HG03159 (cell line): ENCODE data around the gene OGFR.

ENCODE experiments used
- ATAC-seq: cut with Tn5 transposase; IDR thresholded peaks from one replicate; pipeline ENCODE4 v1.9.1; 2021; ENCODE audit warnings: mild to moderate bottlenecking, moderate library complexity; ENCODE audit not compliant: unreplicated experiment

Gene OGFR

DNA sequence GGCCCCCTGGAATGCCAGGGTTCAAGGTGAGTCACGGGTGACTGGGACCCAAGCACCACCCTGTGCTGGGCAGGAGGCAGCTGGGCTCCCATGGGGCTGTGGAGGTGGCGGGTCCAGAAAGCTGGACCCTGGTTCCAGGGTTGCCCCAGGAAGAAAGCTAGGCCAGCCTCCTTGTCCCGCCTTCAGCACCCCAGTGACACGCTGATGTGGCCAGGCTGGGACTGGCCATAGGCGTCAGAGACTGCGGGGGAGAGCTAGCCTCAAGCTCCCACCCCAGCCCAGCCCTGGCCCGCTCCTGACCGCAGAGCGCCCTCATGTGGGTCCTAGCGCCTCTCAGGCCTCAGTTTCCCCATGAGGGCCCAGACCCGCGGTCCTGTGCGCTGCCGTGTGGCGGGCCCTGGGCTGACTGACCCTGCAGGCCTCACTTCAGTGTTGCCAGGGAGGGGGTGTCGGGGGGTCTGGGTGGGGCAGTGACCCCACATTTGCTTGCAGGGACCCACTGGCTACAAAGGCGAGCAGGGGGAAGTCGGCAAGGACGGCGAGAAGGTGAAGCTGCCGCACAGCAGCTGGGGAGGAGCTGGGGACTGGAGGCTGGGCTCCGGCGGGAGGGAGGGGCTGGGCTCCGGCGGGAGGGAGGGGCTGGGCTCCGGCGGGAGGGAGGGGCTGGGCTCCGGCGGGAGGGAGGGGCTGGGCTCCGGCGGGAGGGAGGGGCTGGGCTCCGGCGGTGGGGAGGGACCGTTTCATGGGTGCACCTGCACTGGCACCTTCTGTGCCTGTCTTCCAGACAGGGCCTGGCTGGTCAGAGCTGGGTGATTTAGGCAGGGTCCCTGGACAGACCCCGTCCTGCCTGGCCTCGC lies 20.1 kb downstream of the OGFR start:
- no peak for ATAC-seq

DNA sequence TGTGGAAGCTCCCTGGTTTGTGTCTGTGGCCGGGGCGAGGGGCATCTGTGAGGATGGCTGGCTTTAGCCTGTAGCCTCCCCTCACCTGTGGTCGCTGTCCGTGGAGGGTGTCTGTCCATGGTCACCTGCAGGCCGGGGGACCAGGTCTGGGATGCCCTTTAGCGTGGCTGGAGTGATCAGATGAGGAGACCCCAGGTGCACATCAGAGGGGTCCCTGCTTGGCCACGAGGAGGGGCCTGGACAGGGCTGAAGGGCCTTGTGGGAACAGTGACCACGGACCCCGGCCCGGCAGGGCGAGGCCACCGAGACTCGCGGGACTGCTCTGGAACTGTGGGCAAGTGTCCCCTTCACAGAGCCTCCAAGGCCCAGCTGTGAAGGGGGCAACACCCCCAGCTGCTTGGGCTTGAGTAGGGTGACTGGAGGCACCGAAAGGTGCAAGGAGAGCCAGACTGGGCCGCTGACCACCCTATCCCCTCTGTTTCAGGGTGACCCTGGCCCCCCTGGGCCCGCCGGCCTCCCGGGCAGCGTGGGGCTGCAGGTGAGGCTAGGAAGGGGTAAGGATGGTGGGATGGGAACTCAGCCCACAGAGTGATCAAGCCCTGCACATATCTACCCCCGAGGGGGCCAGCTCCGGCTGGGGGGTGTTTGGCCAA lies 20.8 kb downstream of the OGFR start:
- ATAC-seq = no peak

DNA sequence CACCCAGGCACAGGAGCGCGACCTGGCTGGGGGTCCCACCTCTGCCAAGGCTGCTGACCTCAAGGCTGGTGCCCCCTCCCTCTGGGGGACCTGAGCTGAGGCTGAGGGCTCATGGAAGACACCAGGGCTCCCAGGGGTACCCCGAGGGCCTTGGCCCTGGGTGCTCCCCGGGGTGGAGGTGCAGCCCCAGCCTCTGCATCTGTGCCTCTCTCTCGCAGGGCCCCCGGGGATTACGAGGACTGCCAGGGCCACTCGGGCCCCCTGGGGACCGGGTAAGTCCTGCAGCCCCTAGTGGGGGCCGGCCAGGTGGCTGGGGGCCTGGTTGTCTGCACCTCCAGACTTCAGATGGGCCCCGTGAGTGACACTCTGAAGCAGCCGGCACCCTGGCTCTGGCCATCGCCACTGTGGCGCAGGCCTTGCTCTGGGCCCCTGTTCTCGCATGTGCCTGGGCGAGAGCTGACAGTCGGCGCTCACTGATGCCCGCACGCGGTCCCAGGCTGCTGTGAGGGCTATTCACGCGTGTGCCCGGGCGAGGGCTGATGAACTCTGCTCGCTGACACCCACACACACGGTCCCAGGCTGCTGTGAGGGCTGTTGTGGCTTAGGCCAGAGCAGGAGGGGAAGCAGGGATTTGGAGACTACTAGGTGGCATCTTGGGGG lies 21.5 kb downstream of the OGFR start:
- ATAC-seq = no peak

DNA sequence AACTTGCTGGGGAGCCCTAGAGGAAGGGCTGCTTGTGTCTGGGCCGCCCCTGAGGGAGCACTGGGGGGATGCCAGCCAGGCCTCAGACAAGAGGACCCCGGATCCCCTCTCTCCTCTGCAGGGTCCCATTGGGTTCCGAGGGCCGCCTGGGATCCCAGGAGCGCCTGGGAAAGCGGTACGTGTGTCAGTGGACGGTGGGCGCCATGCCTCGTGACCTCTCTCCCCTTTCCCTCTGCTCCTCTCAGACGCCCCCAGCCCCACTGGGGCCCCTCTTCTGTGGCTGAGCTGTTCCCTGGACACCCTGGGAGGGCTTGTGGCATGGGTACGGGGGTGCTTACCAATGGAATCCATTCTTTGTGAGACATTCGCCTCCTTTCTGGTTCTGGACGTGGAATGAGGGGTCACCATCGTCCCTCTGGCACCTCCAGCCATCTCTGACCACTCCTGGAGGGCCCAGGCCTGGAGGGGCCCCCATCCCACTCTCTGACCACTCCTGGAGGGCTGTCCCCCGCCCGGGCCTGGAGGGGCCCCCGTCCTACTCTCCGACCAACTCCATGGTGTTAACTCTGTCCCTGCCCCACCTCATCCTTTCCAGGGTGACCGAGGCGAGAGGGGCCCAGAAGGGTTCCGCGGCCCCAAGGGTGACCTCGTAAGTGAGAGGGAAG lies 22.1 kb downstream of the OGFR start:
- ATAC-seq = no peak

DNA sequence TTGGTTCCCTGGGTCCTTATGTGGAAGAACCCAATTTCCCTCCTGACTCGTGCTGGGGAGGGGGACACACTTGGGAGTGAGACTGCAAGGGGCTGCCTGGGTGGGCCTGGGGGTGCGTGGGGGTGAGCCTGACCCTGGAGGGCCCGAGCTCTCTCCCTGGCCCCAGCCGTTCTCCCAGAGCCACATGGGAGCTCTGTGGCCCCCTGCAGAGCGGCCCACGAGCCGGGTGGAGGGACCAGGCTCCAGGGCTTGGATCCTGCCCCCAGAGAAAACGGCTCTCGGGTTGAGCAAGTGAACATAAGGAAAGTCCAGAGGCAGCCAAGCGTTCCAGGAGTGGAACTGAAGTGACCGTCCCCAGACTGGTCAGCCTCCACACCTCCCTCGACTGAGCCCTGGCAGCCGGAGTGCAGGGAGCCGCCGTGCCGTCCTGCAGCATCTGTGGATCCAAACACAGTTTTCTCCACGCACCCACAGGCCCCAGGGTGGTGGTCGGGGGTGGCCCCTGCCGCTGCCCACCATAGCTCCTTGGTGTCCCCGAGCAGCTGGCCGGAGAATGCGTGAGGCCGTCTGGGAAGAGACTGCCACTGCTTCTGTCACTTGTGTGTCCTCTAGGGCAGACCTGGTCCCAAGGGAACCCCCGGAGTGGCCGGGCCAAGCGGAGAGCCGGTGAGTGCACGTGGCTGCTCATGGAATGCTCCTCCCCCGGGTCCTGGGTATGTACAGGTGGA lies 22.8 kb downstream of the OGFR start:
- no peak for ATAC-seq

DNA sequence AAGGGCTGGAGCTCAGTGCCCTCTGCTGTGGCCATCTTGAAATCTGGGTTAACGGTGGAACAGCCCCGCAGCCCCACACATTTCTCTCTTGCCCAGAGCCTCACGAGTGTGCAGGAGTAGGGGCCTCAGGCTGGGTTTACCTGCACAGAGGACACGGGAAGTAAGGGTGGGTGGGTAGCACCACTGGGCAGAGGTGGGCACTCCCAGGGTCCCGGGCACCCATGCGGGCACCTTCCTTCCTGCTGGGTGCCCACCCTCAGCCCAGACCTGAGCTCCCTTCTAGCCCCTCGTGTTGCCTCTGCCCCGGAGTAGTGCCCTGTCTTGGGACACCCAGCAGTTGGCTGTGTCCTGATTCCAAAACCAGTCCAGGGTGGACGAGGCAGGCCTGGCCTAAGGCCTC lies 23.4 kb downstream of the OGFR start:
- ATAC-seq = no peak

DNA sequence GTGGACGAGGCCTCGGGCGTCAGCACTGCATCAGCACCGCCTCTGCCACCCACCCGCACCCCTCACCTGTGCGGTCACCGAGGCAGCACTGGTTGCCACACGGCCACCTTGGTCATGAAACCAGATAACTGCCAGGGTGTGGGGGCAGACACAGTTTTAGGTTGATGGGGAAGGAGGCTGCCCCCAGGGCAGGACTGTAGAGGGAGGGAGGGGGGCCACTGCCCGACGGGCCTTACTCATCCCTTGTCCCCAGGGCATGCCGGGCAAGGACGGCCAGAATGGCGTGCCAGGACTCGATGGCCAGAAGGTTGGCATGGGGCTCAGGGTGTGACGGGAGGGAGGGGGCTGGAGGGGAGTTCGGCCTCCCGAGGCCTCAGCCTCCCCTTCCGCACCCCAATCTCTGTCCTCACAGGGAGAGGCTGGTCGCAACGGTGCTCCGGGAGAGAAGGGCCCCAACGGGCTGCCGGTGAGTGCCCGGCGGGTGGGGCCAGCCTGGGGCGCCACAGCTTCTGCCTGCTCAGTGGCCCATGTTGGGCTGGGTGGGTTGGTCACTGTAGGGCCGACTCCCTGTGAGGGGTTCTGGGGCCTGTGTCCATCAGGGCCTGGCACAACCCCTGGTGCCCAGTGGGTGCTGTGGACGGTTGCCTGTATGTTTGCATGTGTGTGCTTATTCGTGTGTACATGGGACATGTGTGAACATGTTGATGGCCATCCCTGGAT lies 24.0 kb downstream of the OGFR start:
- no peak for ATAC-seq

DNA sequence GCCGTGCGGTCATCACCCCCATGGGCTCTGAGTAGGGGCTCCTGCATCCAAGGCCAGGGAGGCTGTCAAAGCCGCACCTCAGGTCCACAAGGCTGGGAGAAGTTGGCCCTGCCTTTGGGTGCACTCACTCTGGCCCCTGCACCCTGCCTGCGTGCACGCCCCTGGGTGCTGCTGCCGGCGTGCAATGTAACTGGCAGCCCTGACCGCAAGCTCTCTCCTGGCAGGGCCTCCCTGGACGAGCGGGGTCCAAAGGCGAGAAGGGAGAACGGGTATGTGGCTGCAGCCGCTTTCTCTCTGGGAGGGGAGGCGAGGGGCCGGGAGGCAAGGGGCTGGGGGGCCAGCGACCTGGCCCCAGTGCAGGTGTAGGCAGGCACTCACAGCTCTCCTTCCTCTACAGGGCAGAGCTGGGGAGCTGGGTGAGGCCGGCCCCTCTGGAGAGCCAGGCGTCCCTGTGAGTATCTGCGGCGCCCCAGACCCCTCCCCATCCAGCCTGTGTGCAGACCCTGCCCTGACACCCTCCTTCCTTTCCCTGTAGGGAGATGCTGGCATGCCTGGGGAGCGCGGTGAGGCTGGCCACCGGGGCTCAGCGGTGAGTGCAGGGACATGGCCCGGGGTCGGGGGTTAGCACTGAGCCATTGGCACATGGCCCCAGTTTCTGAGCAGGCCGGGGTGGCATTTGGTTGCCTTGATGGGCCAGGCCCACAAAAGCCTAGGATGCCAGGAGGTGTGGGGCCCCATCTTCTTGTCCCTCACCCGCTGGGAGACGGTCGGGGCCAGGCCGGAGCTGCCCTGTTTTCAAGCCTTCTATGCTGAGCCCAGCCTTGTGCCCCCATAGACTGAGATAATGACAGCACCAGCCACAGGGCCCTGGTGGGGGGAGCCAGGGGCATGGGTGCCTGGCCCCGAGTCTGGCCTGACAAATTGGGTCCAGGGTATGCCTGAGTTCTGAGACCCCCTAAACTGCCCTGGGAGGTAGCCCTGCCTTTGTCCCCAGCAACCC lies 24.9 kb downstream of the OGFR start:
- no peak for ATAC-seq

DNA sequence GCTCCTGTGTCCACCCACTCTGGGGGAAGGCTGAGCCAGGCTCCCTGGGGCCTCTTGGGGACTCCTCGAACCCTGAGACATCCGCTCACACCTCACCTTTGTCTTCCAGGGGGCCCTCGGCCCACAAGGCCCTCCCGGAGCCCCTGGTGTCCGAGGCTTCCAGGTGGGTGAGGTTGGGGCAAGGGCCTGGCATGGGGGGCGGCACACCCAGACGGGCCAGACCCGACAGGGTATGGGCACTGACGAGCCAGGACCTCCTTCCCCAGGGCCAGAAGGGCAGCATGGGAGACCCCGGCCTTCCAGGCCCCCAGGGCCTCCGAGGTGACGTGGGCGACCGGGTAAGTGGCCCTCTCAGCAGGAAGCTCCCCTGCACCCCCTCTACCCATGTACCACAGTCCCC lies 25.6 kb downstream of the OGFR start:
- ATAC-seq = no peak

DNA sequence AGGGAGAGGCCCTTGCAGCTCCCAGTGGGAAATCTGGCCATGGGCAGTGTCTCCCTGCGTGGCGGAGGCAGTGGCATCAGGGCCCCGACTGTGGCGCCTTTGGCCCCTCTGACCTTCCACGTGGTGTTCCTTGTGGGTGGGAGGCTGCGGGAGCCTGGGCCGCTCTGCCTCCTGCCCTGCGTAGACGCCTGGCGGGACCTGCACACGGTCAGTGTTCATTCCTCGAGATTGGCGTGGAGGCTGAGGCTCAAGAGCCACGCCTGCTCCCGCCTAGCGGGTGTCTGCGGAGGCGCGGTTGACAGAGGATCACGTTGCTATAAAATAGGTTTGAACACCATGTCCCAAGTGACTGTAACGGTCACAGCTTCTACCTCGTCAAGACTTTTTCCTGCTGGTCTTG lies 26.2 kb downstream of the OGFR start:
- no peak for ATAC-seq

DNA sequence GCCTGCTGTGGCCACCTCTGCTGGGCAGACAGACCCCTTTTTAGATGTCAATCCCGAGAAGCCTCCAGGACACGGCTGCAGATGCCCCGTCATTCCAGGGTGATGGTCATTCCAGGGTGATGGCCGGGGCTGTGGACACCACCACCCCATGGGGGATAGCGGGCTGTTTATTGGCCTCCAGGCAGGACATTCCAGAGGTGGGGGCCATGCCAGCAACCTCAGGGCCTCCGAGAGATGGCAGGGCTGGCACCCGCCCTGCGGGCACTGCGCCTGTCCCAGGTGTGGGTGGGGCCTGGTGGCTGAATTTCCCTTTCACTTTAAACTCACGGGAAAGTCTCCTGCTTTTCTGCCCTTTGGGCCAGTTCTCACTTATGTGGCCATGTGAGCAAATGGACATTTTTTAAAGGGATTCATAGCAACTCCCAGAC lies 26.7 kb downstream of the OGFR start:
- ATAC-seq = no peak

DNA sequence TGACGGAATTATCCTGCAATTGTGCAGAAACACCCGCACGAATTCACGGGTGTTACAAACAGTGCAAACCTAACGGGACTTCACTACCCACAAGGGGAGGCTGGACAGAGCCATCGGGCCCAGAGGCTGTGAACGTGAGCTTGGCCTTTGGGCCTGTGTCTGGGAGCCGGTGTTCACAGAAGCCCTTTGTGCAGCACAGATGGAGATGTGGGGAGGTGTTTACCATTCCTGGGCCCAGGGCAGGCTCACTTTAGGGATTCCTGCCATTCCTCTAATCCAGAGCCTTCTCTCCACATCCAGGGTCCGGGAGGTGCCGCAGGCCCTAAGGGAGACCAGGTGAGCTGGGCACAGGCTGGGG lies 27.2 kb downstream of the OGFR start:
- no peak for ATAC-seq

DNA sequence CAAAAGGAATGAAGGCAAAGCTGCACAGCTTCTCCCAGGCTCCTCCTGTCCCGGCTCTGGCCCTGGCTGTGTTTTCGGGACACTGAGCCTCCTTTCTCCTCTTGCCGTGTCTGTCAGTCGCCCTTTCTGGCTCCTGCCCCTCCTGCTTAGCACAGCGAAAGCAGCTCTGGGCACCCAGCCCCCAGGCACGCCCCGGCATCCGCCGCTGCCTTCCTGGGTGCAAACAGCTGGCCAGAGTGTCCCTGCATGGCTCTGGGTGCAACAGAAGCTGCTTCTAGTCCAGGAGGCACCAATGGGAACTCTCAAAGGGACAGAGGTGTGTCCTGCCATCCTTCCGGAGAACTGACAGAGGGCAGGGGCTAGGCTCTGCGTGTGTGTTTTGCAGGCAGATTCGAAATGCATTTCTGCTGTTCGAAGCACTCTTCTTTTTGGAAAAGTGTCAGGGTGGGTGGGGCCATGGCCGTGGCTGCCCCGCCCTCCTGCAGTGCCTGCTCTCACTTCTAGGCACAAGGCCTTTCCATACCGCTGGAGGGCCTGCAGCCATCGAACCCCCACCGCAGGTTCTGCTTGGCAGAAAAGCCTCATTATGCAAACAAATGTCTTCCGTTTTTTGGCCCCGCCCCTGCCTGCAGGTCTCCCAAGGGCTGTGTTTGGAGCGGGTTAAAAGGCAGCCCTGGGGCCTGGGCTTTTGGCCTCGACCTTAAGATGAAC lies 27.7 kb downstream of the OGFR start:
- no peak for ATAC-seq

DNA sequence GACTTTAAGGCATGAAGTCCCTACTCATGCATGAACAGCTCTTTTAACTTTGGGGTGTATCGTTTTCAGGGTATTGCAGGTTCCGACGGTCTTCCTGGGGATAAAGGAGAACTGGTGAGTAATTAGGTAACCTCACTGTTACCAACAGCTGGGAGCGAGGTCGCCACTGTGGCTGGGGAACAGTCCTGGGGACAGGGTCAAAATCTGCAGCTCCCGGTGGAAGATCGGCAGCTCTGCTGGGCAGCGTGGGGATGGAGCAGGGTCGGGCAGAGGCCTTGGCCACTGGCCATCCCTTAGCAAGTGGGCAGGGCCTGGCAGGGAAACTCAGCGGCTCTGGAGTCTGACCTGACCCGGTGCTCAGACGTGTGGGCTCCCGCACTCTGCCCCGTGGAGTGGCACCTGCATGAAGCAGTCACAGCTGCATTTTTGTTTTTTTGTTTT lies 28.3 kb downstream of the OGFR start:
- ATAC-seq = no peak

DNA sequence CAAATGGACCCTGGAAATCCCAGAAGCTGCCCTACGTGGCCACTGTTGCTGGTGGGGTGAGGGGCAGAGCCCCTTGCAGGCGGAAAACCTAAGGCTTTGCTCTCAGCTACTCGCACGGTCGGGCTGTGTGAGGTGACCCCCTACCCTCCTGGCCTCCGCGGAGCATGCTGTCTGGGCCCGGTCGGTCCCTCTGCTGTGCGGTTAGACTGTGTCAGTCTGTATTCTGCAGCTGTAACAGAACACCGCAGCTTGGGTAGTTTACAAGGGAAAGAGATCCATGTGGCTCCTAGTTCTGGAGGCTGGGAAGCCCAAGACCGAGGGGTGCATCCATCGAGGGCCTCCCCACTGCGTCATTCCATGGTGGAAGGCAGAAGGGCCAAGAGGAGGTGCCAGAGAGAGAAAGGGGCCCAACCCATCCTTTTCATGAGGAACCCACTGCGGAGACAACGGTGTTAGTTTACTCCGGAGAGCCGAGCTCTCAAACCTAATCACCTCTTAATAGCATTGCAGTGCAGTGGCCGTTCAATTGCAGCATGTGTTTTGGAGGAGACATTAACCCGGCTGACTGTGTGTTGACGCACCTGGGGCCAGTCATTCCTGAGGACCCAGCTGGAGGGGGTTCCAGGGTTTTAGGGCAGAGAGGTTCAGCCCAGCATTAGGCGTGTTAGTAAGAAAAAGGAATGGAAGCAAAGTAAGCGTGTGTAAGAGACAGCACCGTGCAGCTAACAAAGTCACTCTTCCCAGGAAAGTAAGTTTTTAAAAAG lies 30.5 kb downstream of the OGFR start:
- ATAC-seq = no peak

DNA sequence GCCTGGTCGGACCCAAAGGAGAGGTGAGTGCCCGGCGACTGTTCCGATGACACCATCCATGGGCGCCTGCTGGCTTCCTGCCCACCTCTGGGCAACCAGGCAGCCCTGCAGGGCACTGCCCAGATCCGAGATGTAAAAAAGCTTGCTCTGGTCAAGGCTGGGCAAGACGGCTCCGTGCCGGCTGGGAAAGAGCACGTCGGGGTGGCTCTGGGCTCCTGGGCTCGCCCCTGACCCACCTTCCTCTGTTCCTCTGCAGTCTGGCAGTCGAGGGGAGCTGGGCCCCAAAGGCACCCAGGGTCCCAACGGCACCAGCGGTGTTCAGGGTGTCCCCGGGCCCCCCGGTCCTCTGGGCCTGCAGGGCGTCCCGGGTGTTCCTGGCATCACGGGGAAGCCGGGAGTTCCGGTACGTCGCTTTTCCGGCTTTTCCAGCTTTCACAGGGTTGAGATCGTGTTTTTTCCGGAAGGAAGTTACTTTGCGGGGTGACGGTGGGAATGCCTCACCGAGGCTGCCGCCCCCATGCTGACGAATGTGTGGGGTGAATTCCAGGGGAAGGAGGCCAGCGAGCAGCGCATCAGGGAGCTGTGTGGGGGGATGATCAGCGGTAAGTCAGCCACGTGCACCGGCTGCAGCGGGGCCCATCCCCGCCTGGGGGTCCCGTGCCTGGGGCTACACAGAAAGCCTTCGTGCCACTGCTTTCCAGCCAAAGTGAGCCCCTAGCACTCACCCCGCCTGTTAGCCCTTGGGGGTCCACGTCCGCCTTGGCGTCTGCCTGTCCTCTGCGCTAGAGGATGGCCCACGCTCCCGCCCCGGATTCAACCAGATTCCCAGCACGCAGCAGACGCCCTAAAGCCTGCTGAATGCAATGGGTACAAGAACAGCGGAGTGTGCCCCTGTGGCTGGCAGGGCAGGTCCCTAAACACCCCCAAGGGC lies 31.6 kb downstream of the OGFR start:
- ATAC-seq = no peak
